Gastroesophageal sphincter (tissue), 3 donors: ENCODE results near the gene ZMYND10.

ENCODE experiments used
- POLR2A ChIP-seq, 2 donors: fragments of 450-650 bp; IDR thresholded peaks; one replicate each; pipeline ENCODE4 v1.6.1; 2017; ENCODE audit warnings: antibody characterized with exemption in 2 of 2, mild to moderate bottlenecking in 2 of 2, moderate library complexity in 1 of 2
- POLR2AphosphoS5 ChIP-seq: sonication (generic); formaldehyde crosslinking; IDR thresholded peaks from one replicate; pipeline ENCODE4 v1.6.1; 2017; ENCODE audit warnings: antibody characterized with exemption
- TF ChIP-seq, protein P1 (sequence below), 4 experiments: fragments of 200-600 bp in 2 of 4; fragments of 450-650 bp in 2 of 4; sonication (generic) in 1 of 4; IDR thresholded peaks; one replicate each; pipeline ENCODE4 v1.5.1; 2017 to 2019; ENCODE audit warnings: antibody characterized with exemption in 4 of 4, mild to moderate bottlenecking in 2 of 4, moderate library complexity in 2 of 4

DNA sequence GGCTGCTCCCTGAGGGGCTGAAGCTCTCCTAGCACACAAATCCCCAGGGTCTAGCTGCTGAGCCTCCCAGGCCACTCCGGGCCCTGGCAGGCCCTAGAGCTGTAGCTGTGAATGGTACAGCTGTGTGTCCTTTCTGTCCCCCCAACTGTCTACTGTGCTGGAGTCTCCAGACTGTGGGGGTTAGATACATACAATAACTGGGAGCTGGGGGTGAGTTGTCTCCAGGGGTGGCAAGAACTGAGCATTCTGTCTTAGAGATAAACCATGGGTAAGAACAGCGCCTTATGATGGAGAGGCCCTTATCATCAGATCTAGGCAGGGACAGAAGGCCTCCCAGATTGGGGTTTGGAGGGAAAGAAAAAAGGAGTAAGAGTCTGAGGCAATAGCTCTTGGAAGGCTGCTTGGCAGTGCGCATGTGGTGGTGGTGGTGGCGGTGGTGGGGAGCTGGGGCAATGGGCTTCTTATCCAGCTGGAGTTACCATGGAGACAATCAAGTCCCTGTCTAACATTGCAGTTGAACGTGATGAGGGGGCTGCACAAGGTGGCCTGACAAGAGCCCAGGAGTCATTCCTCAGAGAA, 8.7 kb upstream of the ZMYND10 start:
- TF ChIP-seq, protein P1, sequence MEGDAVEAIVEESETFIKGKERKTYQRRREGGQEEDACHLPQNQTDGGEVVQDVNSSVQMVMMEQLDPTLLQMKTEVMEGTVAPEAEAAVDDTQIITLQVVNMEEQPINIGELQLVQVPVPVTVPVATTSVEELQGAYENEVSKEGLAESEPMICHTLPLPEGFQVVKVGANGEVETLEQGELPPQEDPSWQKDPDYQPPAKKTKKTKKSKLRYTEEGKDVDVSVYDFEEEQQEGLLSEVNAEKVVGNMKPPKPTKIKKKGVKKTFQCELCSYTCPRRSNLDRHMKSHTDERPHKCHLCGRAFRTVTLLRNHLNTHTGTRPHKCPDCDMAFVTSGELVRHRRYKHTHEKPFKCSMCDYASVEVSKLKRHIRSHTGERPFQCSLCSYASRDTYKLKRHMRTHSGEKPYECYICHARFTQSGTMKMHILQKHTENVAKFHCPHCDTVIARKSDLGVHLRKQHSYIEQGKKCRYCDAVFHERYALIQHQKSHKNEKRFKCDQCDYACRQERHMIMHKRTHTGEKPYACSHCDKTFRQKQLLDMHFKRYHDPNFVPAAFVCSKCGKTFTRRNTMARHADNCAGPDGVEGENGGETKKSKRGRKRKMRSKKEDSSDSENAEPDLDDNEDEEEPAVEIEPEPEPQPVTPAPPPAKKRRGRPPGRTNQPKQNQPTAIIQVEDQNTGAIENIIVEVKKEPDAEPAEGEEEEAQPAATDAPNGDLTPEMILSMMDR (IDR thresholded peaks at IDR 0.05) = no peak
- no peak for TF ChIP-seq POLR2A (IDR thresholded peaks at IDR 0.05)
- TF ChIP-seq POLR2AphosphoS5 = no peak
